Measurements from ENCODE around the gene CACNA2D1. TPM values are rescaled to one million over a fixed set of nuclear protein-coding genes. Genes with fewer than 3 reads are reported as not detected.

Gene CACNA2D1
- total RNA-seq, 1 experiment from 2014 or later: 36.2 TPM

- H4K5ac ChIP-seq (ENCODE audit: insufficient read length, low read depth, low read length): no peak overlapping the region
- Mint-ChIP-seq H3K36me3 (ENCODE audit: insufficient read depth in 1 of 3, low read depth in 3 of 3) (0 out of 7 replicates have a peak, but pooled peaks cover 0 to 2% (median 0%) of the 10 kb centered on the region in 3 experiments), H3K4me3 (no peak overlapping the region), H3K27ac (peak overlapping the region in 1 of 3 experiments; percentile 70; a peak in 1 of 7 replicates), H3K4me1 (peaks cover 8 to 12% of the 10 kb centered on the region in 2 experiments), H3K9me3 (peaks cover 0 to 5% of the 10 kb centered on the region in 2 experiments; a peak in 4 of 5 replicates), H3K27me3 (ENCODE audit: low read depth) (no peaks in the 10 kb centered on the region)
- no peaks in the 10 kb centered on the region for H3K27me3 ChIP-seq (ENCODE audit: insufficient read depth, low read length)
- no peaks in the 10 kb centered on the region for H4K20me1 ChIP-seq (ENCODE audit: control insufficient read depth, insufficient read depth, insufficient read length)
- H4K8ac ChIP-seq (replicated peaks; ENCODE audit: insufficient read length, low read depth, low read length): no peak overlapping the region
- H2BK120ac ChIP-seq (ENCODE audit: low read depth, low read length, poor library complexity, severe bottlenecking): no peak overlapping the region
- no peak overlapping the region for H4K91ac ChIP-seq (ENCODE audit: insufficient read length, low read depth, low read length)
- H2BK12ac ChIP-seq (ENCODE audit: insufficient read length, low read depth, low read length): no peak overlapping the region
- H2AFZ ChIP-seq (ENCODE audit: low read length): no peak overlapping the region
- H3K79me1 ChIP-seq (ENCODE audit: insufficient read depth, low read depth, low read length, poor library complexity, severe bottlenecking): no peaks in the 10 kb centered on the region
- H3K27ac ChIP-seq (ENCODE audit: insufficient read length, low read depth, low read length): no peak overlapping the region
- no peak for DNase-seq
- no peak overlapping the region for H2BK20ac ChIP-seq (ENCODE audit: low read depth, low read length, poor library complexity, severe bottlenecking)
- no peaks in the 10 kb centered on the region for H3K23me2 ChIP-seq (ENCODE audit: insufficient read length, low read depth, low read length, poor library complexity, severe bottlenecking)
- H2AK5ac ChIP-seq (ENCODE audit: insufficient read length, low read length): no peak overlapping the region
- H3K56ac ChIP-seq (ENCODE audit: insufficient read length, low read depth, low read length): no peak overlapping the region
- WGBS (ENCODE audit: extremely low coverage, insufficient read length, low lambda C conversion rate): no CpG with 5 or more reads among the region's 3 CpGs
- no peak overlapping the region for H2BK5ac ChIP-seq (ENCODE audit: insufficient read length, low read length)
- no peak overlapping the region for H3K4me2 ChIP-seq (ENCODE audit: insufficient read depth, insufficient read length, low read length)
- no peak overlapping the region for H3K14ac ChIP-seq (ENCODE audit: insufficient read depth, low read length)
- H3K9me3 ChIP-seq (ENCODE audit: control insufficient read depth, low read depth, low read length): no peaks in the 10 kb centered on the region
- H3K79me2 ChIP-seq (ENCODE audit: insufficient read depth, low read length): no peaks in the 10 kb centered on the region
- H3K18ac ChIP-seq (ENCODE audit: insufficient read length, low read depth, low read length): no peak overlapping the region
- H2BK15ac ChIP-seq (ENCODE audit: low read depth, low read length): no peak overlapping the region
- H3K23ac ChIP-seq (ENCODE audit: insufficient read length, low read depth, low read length): no peak overlapping the region
- TF ChIP-seq CTCF (conservative IDR thresholded peaks at IDR 0.05): no peak
- no peaks in the 10 kb centered on the region for H3K4me1 ChIP-seq (ENCODE audit: insufficient read depth, low read length)
- H3K9ac ChIP-seq (ENCODE audit: extremely low read depth, insufficient read length, low read length): no peak overlapping the region
- no peak overlapping the region for H3K4ac ChIP-seq (ENCODE audit: low read depth, low read length)
- no peak overlapping the region for H3T11ph ChIP-seq (ENCODE audit: low read length)
Observed at GRCh38 chr7:81919494-81919893, 524.1 kb downstream of the CACNA2D1 start.
